ENCODE results near the gene SATB2.

GRCh38 chr2:199356412-199356811 lies 101.3 kb downstream of the SATB2 start:
- TF ChIP-seq CTCF (IDR thresholded peaks at IDR 0.05; ENCODE audit: poor library complexity, severe bottlenecking) (no peak), RAD21 (conservative IDR thresholded peaks at IDR 0.05) (no peak), POLR2AphosphoS5 (IDR thresholded peaks at IDR 0.05) (no peak), EP300 (conservative IDR thresholded peaks at IDR 0.05; ENCODE audit: poor library complexity, severe bottlenecking) (no peak), EZH2 (IDR thresholded peaks at IDR 0.05; ENCODE audit: borderline replicate concordance, insufficient read depth, low read length, poor library complexity, severe bottlenecking) (no peak), TAF1 (IDR thresholded peaks at IDR 0.05; ENCODE audit: low read depth) (no peak), REST (IDR thresholded peaks at IDR 0.05; ENCODE audit: borderline replicate concordance) (no peak)
